ENCODE data around the gene SEMA3C.

The SEMA3C gene

GRCh38 chr7:80815733-80816132 is 103.1 kb downstream of the SEMA3C start:
- peak in 1 of 2 experiments; percentile 32 for DNase-seq (ENCODE audit: low read depth in 1 of 2, low spot score in 1 of 2)
- TF ChIP-seq SPI1 (IDR thresholded peaks at IDR 0.05; ENCODE audit: borderline replicate concordance, low read depth) (no peak), GABPA (IDR thresholded peaks at IDR 0.05; ENCODE audit: low read depth) (no peak), REST (IDR thresholded peaks at IDR 0.05; ENCODE audit: insufficient replicate concordance, low read depth) (no peak), CTCF (IDR thresholded peaks at IDR 0.05; ENCODE audit: insufficient read depth, low read length) (no peak), POLR2AphosphoS5 (IDR thresholded peaks at IDR 0.05; ENCODE audit: low read depth) (no peak)

GRCh38 chr7:80809545-80809944 is 109.3 kb downstream of the SEMA3C start:
- no peak for DNase-seq (ENCODE audit: low read depth in 1 of 2, low spot score in 1 of 2)
- Histone ChIP-seq H3K27me3 (ENCODE audit: insufficient read depth, poor library complexity, severe bottlenecking) (no peaks in the 10 kb centered on the region), H3K4me3 (replicated peaks; ENCODE audit: insufficient read depth, low read length) (no peak overlapping the region)

More at GRCh38 chr7:80815733-80816132, 103.1 kb downstream of the SEMA3C start:
- Histone ChIP-seq H3K27me3 (ENCODE audit: insufficient read depth, poor library complexity, severe bottlenecking) (no peaks in the 10 kb centered on the region), H3K27ac (replicated peaks) (no peak overlapping the region), H3K4me3 (replicated peaks; ENCODE audit: insufficient read depth, low read length) (no peak overlapping the region)

More at GRCh38 chr7:80809545-80809944, 109.3 kb downstream of the SEMA3C start:
- no peak for TF ChIP-seq CTCF (IDR thresholded peaks at IDR 0.05; ENCODE audit: insufficient read depth, low read length)
- no peak for TF ChIP-seq POLR2AphosphoS5 (IDR thresholded peaks at IDR 0.05; ENCODE audit: low read depth)
- TF ChIP-seq REST (IDR thresholded peaks at IDR 0.05; ENCODE audit: insufficient replicate concordance, low read depth) = no peak
- no peak overlapping the region for H3K27ac ChIP-seq (replicated peaks)
